IMR-90 (cell line): ENCODE data around the gene HCN3.

Experiments used
- CEBPB ChIP-seq: IDR thresholded peaks from 2 replicates; pipeline ENCODE4 v1.6.1; 2012; ENCODE audit warnings: low read depth, low read length, improper control_type of control experiment
- FOS ChIP-seq: fragments of 150-350 bp; IDR thresholded peaks from 2 replicates; pipeline ENCODE4 v1.6.1; 2016; ENCODE audit warnings: low read depth, low read length
- MAFK ChIP-seq: IDR thresholded peaks from 2 replicates; pipeline ENCODE4 v1.6.1; 2012; ENCODE audit warnings: low read depth, low read length, improper control_type of control experiment
- MAZ ChIP-seq: IDR thresholded peaks from 2 replicates; pipeline ENCODE4 v1.6.1; 2012; ENCODE audit warnings: low read depth, mild to moderate bottlenecking, low read length, improper control_type of control experiment, moderate library complexity, borderline replicate concordance
- POLR2A ChIP-seq: IDR thresholded peaks from 2 replicates; pipeline ENCODE4 v1.6.1; 2012; ENCODE audit warnings: mild to moderate bottlenecking, low read depth, low read length
- RAD21 ChIP-seq: IDR thresholded peaks from 2 replicates; pipeline ENCODE4 v1.6.1; 2012; ENCODE audit warnings: low read length, improper control_type of control experiment
- RFX5 ChIP-seq: IDR thresholded peaks from 2 replicates; pipeline ENCODE4 v1.8.0; 2012; ENCODE audit warnings: low read depth, mild to moderate bottlenecking, low read length, moderate library complexity
- SMC3 ChIP-seq: fragments of 150-350 bp; IDR thresholded peaks from 2 replicates; pipeline ENCODE4 v1.6.1; 2016; ENCODE audit warnings: low read depth, mild to moderate bottlenecking, antibody characterized with exemption, low read length, moderate library complexity
- TF ChIP-seq, protein P1 (sequence below): conservative IDR thresholded peaks from 2 replicates; pipeline ENCODE4 v1.5.1; 2012; ENCODE audit warnings: mild to moderate bottlenecking, low read depth, low read length, improper control_type of control experiment
- TF ChIP-seq, protein P2 (sequence below): fragments of 150-350 bp; IDR thresholded peaks from 2 replicates; pipeline ENCODE4 v1.6.1; 2017; ENCODE audit warnings: mild to moderate bottlenecking, antibody characterized with exemption, low read length, low read depth

DNA sequence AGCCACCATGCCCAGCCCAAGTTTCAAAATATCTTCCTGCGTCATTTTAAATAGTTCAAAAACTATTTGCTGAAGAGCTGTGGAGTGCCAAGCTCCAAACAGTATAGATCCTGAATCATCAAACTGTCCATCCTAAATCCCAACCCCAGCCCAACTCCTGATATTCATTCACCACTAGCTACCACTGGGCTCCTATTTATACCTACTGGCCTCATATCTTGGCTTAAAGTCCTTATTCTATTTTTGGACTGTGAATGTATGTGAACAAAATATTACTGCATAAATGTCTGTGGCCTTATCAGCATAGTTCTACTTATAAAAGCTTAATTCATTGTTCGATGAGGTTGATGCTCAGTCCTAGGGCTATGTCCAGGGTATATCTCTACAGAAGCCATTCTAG is 9.9 kb upstream of the HCN3 start:
- TF ChIP-seq, protein P1, sequence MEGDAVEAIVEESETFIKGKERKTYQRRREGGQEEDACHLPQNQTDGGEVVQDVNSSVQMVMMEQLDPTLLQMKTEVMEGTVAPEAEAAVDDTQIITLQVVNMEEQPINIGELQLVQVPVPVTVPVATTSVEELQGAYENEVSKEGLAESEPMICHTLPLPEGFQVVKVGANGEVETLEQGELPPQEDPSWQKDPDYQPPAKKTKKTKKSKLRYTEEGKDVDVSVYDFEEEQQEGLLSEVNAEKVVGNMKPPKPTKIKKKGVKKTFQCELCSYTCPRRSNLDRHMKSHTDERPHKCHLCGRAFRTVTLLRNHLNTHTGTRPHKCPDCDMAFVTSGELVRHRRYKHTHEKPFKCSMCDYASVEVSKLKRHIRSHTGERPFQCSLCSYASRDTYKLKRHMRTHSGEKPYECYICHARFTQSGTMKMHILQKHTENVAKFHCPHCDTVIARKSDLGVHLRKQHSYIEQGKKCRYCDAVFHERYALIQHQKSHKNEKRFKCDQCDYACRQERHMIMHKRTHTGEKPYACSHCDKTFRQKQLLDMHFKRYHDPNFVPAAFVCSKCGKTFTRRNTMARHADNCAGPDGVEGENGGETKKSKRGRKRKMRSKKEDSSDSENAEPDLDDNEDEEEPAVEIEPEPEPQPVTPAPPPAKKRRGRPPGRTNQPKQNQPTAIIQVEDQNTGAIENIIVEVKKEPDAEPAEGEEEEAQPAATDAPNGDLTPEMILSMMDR = no peak
- TF ChIP-seq MAZ = no peak
- TF ChIP-seq RFX5 = no peak
- TF ChIP-seq FOS = no peak
- no peak for TF ChIP-seq SMC3
- TF ChIP-seq POLR2A = no peak
- TF ChIP-seq CEBPB = no peak
- TF ChIP-seq, protein P2, sequence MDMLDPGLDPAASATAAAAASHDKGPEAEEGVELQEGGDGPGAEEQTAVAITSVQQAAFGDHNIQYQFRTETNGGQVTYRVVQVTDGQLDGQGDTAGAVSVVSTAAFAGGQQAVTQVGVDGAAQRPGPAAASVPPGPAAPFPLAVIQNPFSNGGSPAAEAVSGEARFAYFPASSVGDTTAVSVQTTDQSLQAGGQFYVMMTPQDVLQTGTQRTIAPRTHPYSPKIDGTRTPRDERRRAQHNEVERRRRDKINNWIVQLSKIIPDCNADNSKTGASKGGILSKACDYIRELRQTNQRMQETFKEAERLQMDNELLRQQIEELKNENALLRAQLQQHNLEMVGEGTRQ = no peak
- TF ChIP-seq MAFK = no peak
- TF ChIP-seq RAD21 = no peak
